Fibroblast of lung (primary cell): ENCODE data around the gene NET1.

Experiments used
- EZH2 ChIP-seq: IDR thresholded peaks from 2 replicates; pipeline ENCODE4 v1.5.1; 2012; ENCODE audit warnings: low read length, control low read depth, mild to moderate bottlenecking; ENCODE audit errors: missing control alignments
- TF ChIP-seq, protein P1 (sequence below), 2 donors: IDR thresholded peaks in 1 of 2; conservative IDR thresholded peaks in 1 of 2; 1 replicate in 1 of 2; 2 replicates in 1 of 2; pipeline ENCODE4 v1.5.1; 2011 to 2012; ENCODE audit warnings: low read length in 2 of 2, control low read depth in 1 of 2, inconsistent platforms in 1 of 2, low read depth in 1 of 2, mild to moderate bottlenecking in 1 of 2

DNA sequence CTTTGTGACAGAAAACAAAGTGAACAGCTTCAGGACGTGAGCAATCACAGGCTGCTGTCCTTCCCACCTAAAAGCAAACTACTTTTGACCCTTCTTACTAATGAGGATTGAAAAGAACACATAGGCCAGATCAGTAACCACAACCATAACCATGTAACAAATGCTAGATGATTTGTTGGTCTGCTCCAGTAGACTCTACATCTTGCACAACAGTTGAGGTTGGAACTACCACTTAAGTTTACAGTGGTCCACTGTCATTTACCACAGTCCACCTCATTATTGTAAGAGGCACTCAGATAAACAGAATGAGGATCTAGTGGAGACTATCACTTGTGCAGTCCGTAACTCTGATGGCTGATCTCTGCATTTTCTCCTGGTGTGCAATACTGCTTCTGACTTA lies 27.8 kb downstream of the NET1 start:
- TF ChIP-seq, protein P1, sequence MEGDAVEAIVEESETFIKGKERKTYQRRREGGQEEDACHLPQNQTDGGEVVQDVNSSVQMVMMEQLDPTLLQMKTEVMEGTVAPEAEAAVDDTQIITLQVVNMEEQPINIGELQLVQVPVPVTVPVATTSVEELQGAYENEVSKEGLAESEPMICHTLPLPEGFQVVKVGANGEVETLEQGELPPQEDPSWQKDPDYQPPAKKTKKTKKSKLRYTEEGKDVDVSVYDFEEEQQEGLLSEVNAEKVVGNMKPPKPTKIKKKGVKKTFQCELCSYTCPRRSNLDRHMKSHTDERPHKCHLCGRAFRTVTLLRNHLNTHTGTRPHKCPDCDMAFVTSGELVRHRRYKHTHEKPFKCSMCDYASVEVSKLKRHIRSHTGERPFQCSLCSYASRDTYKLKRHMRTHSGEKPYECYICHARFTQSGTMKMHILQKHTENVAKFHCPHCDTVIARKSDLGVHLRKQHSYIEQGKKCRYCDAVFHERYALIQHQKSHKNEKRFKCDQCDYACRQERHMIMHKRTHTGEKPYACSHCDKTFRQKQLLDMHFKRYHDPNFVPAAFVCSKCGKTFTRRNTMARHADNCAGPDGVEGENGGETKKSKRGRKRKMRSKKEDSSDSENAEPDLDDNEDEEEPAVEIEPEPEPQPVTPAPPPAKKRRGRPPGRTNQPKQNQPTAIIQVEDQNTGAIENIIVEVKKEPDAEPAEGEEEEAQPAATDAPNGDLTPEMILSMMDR (conservative IDR thresholded peaks at IDR 0.05 in 1 of 2, IDR thresholded peaks at IDR 0.05 in 1 of 2; ENCODE audit: low read depth in 1 of 2, low read length in 2 of 2) = no peak
- no peak for TF ChIP-seq EZH2
